Measurements from ENCODE around the gene SPG11.

- TF ChIP-seq CTCF (IDR thresholded peaks at IDR 0.05; ENCODE audit: insufficient read depth, low read length, poor library complexity, severe bottlenecking) (no peak), EZH2phosphoT487 (conservative IDR thresholded peaks at IDR 0.05; ENCODE audit: low read length) (no peak)
Observed at GRCh38 chr15:44574734-44575133, 88.7 kb downstream of the SPG11 start.
